Inflammatory macrophage (primary cell): Measurements from ENCODE around the gene CLCN7.
"Not testable (repeated sequence)": the region's sequence is repeated elsewhere in the genome, so short reads cannot be mapped to it uniquely, and the experiment has no call there.

Experiments
- DNase-seq, 2 donors: peaks; one replicate each; pipeline ENCODE4 v3.0.0-alpha.2; 2020 to 2022

CLCN7 gene

GRCh38 chr16:1444730-1445517 lies 29.9 kb downstream of the CLCN7 start:
- no peak for DNase-seq

GRCh38 chr16:1443980-1444729 lies 30.7 kb downstream of the CLCN7 start, which contains the start of gene CCDC154:
Gene CCDC154, minus strand, starts transcription at chr16:1444556. Its CDS starts 234 bp downstream, at chr16:1444322.
- DNase-seq: no peak

- no peak for DNase-seq
Measured at GRCh38 chr16:1443403-1443973, 31.3 kb downstream of the CLCN7 start.

- no peak for DNase-seq
Measured at GRCh38 chr16:1442697-1443096, 32.1 kb downstream of the CLCN7 start.

GRCh38 chr16:1441391-1441829 lies 33.4 kb downstream of the CLCN7 start:
- DNase-seq: no peak

GRCh38 chr16:1439699-1440074 lies 35.1 kb downstream of the CLCN7 start:
- not testable (repeated sequence) for DNase-seq

- no peak for DNase-seq
Measured at GRCh38 chr16:1439058-1439698, 35.6 kb downstream of the CLCN7 start.

GRCh38 chr16:1438229-1439057 lies 36.4 kb downstream of the CLCN7 start:
- DNase-seq: no peak

- DNase-seq: no peak
Measured at GRCh38 chr16:1437606-1438005, 37.2 kb downstream of the CLCN7 start.

GRCh38 chr16:1436731-1437355 lies 38.0 kb downstream of the CLCN7 start:
- DNase-seq: no peak

- no peak for DNase-seq
Measured at GRCh38 chr16:1435921-1436697, 38.7 kb downstream of the CLCN7 start.

- DNase-seq: no peak
Measured at GRCh38 chr16:1434644-1435592, 39.9 kb downstream of the CLCN7 start.

GRCh38 chr16:1433756-1434155 lies 41.1 kb downstream of the CLCN7 start:
- no peak for DNase-seq

GRCh38 chr16:1433263-1433560 lies 41.6 kb downstream of the CLCN7 start:
- no peak for DNase-seq

GRCh38 chr16:1432388-1433262 lies 42.2 kb downstream of the CLCN7 start:
- DNase-seq: no peak

- no peak for DNase-seq
Measured at GRCh38 chr16:1431497-1432270, 43.1 kb downstream of the CLCN7 start.

- no peak for DNase-seq
Measured at GRCh38 chr16:1430759-1431496, 43.9 kb downstream of the CLCN7 start, which contains the start of gene PERCC1. Gene PERCC1, plus strand, starts transcription at chr16:1431078. Its CDS starts 1,516 bp downstream, at chr16:1432594.
